ENCODE data around the gene MAGI2.
A peak's percentile ranks its signal among the peaks of the same experiment; 100 is the strongest.

Gene MAGI2

GRCh38 chr7:78620920-78621319 is 832.5 kb downstream of the MAGI2 start:
- no peak overlapping the region for H2BK5ac ChIP-seq (ENCODE audit: low read length)
- no peak overlapping the region for H3K18ac ChIP-seq (ENCODE audit: low read length)
- H3K4me2 ChIP-seq (ENCODE audit: insufficient read depth, low read length, poor library complexity, severe bottlenecking), result no peak overlapping the region
- H2BK120ac ChIP-seq (ENCODE audit: low read depth, low read length), result no peak overlapping the region
- no peak overlapping the region for H4K91ac ChIP-seq (ENCODE audit: low read depth, low read length, poor library complexity)
- no peak overlapping the region for H2AK5ac ChIP-seq (ENCODE audit: low read depth, low read length)
- no peaks in the 10 kb centered on the region for H3K4me1 ChIP-seq (ENCODE audit: control insufficient read depth in 2 of 2, insufficient read depth in 1 of 2, low read depth in 1 of 2, low read length in 2 of 2)
- H4K8ac ChIP-seq (ENCODE audit: low read depth, low read length), result no peak overlapping the region
- H3K4me3 ChIP-seq (ENCODE audit: low read length in 2 of 2), result no peak overlapping the region
- H2BK15ac ChIP-seq (ENCODE audit: low read length), result no peak overlapping the region
- WGBS, 2 donors (ENCODE audit: extremely low coverage in 2 of 2, insufficient read length in 2 of 2, insufficient replicate concordance in 1 of 2), result no CpG with 5 or more reads among the region's 2 CpGs
- H3K9me3 ChIP-seq (replicated peaks in 1 of 2; ENCODE audit: control insufficient read depth in 2 of 2, insufficient read depth in 1 of 2, low read depth in 1 of 2, low read length in 2 of 2), result no peaks in the 10 kb centered on the region
- H2AFZ ChIP-seq (ENCODE audit: low read length), result no peak overlapping the region
- DNase-seq (ENCODE audit: low spot score), result peak; percentile 40
- H3K36me3 ChIP-seq (replicated peaks in 1 of 2; ENCODE audit: control insufficient read depth in 2 of 2, insufficient read depth in 2 of 2, low read length in 2 of 2), result no peaks in the 10 kb centered on the region
- no peak overlapping the region for H3K27ac ChIP-seq (replicated peaks; ENCODE audit: low read length)
- H3K79me1 ChIP-seq (ENCODE audit: low read depth, low read length), result no peaks in the 10 kb centered on the region
- H3K4ac ChIP-seq (ENCODE audit: low read length), result no peak overlapping the region
- H3K27me3 ChIP-seq (ENCODE audit: control insufficient read depth in 3 of 3, insufficient read depth in 3 of 3, low read depth in 1 of 3, low read length in 3 of 3), result no peaks in the 10 kb centered on the region
- H3K14ac ChIP-seq (ENCODE audit: low read length), result no peak overlapping the region
- H3K9ac ChIP-seq (ENCODE audit: low read depth, low read length, poor library complexity), result no peak overlapping the region
- no peak overlapping the region for H3K23ac ChIP-seq (ENCODE audit: low read depth, low read length, poor library complexity)
- H2BK12ac ChIP-seq (ENCODE audit: low read length), result no peak overlapping the region

DNA sequence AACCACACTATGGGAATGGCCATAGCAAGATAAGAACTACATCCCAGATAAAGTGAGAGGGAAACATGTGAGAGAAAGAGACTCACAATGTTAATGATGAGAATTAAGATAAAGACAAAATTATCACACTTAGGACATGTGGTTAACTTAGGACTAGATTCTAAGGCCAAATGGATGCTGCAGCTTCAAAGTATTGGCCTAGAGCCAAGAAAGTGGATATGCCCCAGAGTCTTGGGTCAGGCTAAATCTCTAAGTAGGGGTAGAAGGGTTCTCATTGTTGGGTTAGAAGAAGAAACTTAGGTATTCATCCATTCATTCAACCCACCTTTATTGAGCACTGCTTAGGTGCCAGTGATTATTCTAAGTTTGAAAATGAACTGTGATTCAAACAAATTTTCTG is 836.9 kb downstream of the MAGI2 start:
- Histone ChIP-seq H3K23ac (ENCODE audit: low read depth, low read length, poor library complexity) (no peak overlapping the region), H3K36me3 (replicated peaks in 1 of 2; ENCODE audit: control insufficient read depth in 2 of 2, insufficient read depth in 2 of 2, low read length in 2 of 2) (no peaks in the 10 kb centered on the region), H3K4me3 (ENCODE audit: low read length in 2 of 2) (no peak overlapping the region), H3K4me1 (ENCODE audit: control insufficient read depth in 2 of 2, insufficient read depth in 1 of 2, low read depth in 1 of 2, low read length in 2 of 2) (no peaks in the 10 kb centered on the region), H3K79me1 (ENCODE audit: low read depth, low read length) (no peaks in the 10 kb centered on the region), H2AFZ (ENCODE audit: low read length) (no peak overlapping the region), H3K4me2 (ENCODE audit: insufficient read depth, low read length, poor library complexity, severe bottlenecking) (no peak overlapping the region), H3K9ac (ENCODE audit: low read depth, low read length, poor library complexity) (no peak overlapping the region), H4K91ac (ENCODE audit: low read depth, low read length, poor library complexity) (no peak overlapping the region), H2BK12ac (ENCODE audit: low read length) (no peak overlapping the region), H3K9me3 (replicated peaks in 1 of 2; ENCODE audit: control insufficient read depth in 2 of 2, insufficient read depth in 1 of 2, low read depth in 1 of 2, low read length in 2 of 2) (no peaks in the 10 kb centered on the region), H4K8ac (ENCODE audit: low read depth, low read length) (no peak overlapping the region), H2BK5ac (ENCODE audit: low read length) (no peak overlapping the region), H3K27ac (replicated peaks; ENCODE audit: low read length) (no peak overlapping the region), H3K14ac (ENCODE audit: low read length) (no peak overlapping the region), H2BK15ac (ENCODE audit: low read length) (no peak overlapping the region), H2BK120ac (ENCODE audit: low read depth, low read length) (no peak overlapping the region), H3K4ac (ENCODE audit: low read length) (no peak overlapping the region), H3K27me3 (ENCODE audit: control insufficient read depth in 3 of 3, insufficient read depth in 3 of 3, low read depth in 1 of 3, low read length in 3 of 3) (no peaks in the 10 kb centered on the region), H3K18ac (ENCODE audit: low read length) (no peak overlapping the region), H2AK5ac (ENCODE audit: low read depth, low read length) (no peak overlapping the region)
- no peak for DNase-seq (ENCODE audit: low spot score)

- no peak overlapping the region for H3K18ac ChIP-seq (ENCODE audit: low read length)
- WGBS, 2 donors (ENCODE audit: extremely low coverage in 2 of 2, insufficient read length in 2 of 2, insufficient replicate concordance in 1 of 2), result no CpG with 5 or more reads among the region's 2 CpGs
- no peak overlapping the region for H4K8ac ChIP-seq (ENCODE audit: low read depth, low read length)
- H3K4me1 ChIP-seq (ENCODE audit: control insufficient read depth in 2 of 2, insufficient read depth in 1 of 2, low read depth in 1 of 2, low read length in 2 of 2), result no peaks in the 10 kb centered on the region
- H2BK15ac ChIP-seq (ENCODE audit: low read length), result no peak overlapping the region
- H3K4me3 ChIP-seq (ENCODE audit: low read length in 2 of 2), result no peak overlapping the region
- no peaks in the 10 kb centered on the region for H3K36me3 ChIP-seq (replicated peaks in 1 of 2; ENCODE audit: control insufficient read depth in 2 of 2, insufficient read depth in 2 of 2, low read length in 2 of 2)
- no peak overlapping the region for H3K23ac ChIP-seq (ENCODE audit: low read depth, low read length, poor library complexity)
- H2BK12ac ChIP-seq (ENCODE audit: low read length), result no peak overlapping the region
- no peaks in the 10 kb centered on the region for H3K27me3 ChIP-seq (ENCODE audit: control insufficient read depth in 3 of 3, insufficient read depth in 3 of 3, low read depth in 1 of 3, low read length in 3 of 3)
- no peak for DNase-seq (ENCODE audit: low spot score)
- no peak overlapping the region for H4K91ac ChIP-seq (ENCODE audit: low read depth, low read length, poor library complexity)
- no peaks in the 10 kb centered on the region for H3K9me3 ChIP-seq (replicated peaks in 1 of 2; ENCODE audit: control insufficient read depth in 2 of 2, insufficient read depth in 1 of 2, low read depth in 1 of 2, low read length in 2 of 2)
- H3K79me1 ChIP-seq (ENCODE audit: low read depth, low read length), result no peaks in the 10 kb centered on the region
- H3K9ac ChIP-seq (ENCODE audit: low read depth, low read length, poor library complexity), result no peak overlapping the region
- no peak overlapping the region for H3K27ac ChIP-seq (replicated peaks; ENCODE audit: low read length)
- no peak overlapping the region for H2BK120ac ChIP-seq (ENCODE audit: low read depth, low read length)
- no peak overlapping the region for H2BK5ac ChIP-seq (ENCODE audit: low read length)
- H3K14ac ChIP-seq (ENCODE audit: low read length), result no peak overlapping the region
- H3K4me2 ChIP-seq (ENCODE audit: insufficient read depth, low read length, poor library complexity, severe bottlenecking), result no peak overlapping the region
- H2AFZ ChIP-seq (ENCODE audit: low read length), result no peak overlapping the region
- no peak overlapping the region for H3K4ac ChIP-seq (ENCODE audit: low read length)
- H2AK5ac ChIP-seq (ENCODE audit: low read depth, low read length), result no peak overlapping the region
Observed at GRCh38 chr7:78609281-78609680, 844.2 kb downstream of the MAGI2 start.

- H3K27me3 ChIP-seq (ENCODE audit: control insufficient read depth in 3 of 3, insufficient read depth in 3 of 3, low read depth in 1 of 3, low read length in 3 of 3), result no peaks in the 10 kb centered on the region
- H3K36me3 ChIP-seq (replicated peaks in 1 of 2; ENCODE audit: control insufficient read depth in 2 of 2, insufficient read depth in 2 of 2, low read length in 2 of 2), result no peaks in the 10 kb centered on the region
- no peak overlapping the region for H2BK15ac ChIP-seq (ENCODE audit: low read length)
- H2AFZ ChIP-seq (ENCODE audit: low read length), result no peak overlapping the region
- WGBS, 2 donors (ENCODE audit: extremely low coverage in 2 of 2, insufficient read length in 2 of 2, insufficient replicate concordance in 1 of 2), result no CpG with 5 or more reads among the region's 5 CpGs
- no peak overlapping the region for H2BK5ac ChIP-seq (ENCODE audit: low read length)
- H3K9ac ChIP-seq (ENCODE audit: low read depth, low read length, poor library complexity), result no peak overlapping the region
- H3K14ac ChIP-seq (ENCODE audit: low read length), result no peak overlapping the region
- no peak overlapping the region for H3K4me2 ChIP-seq (ENCODE audit: insufficient read depth, low read length, poor library complexity, severe bottlenecking)
- H3K4me3 ChIP-seq (ENCODE audit: low read length in 2 of 2), result no peak overlapping the region
- no peak overlapping the region for H4K8ac ChIP-seq (ENCODE audit: low read depth, low read length)
- H2BK12ac ChIP-seq (ENCODE audit: low read length), result no peak overlapping the region
- no peak overlapping the region for H2BK120ac ChIP-seq (ENCODE audit: low read depth, low read length)
- no peak overlapping the region for H3K4ac ChIP-seq (ENCODE audit: low read length)
- no peak overlapping the region for H4K91ac ChIP-seq (ENCODE audit: low read depth, low read length, poor library complexity)
- no peak for DNase-seq (ENCODE audit: low spot score)
- no peak overlapping the region for H2AK5ac ChIP-seq (ENCODE audit: low read depth, low read length)
- H3K27ac ChIP-seq (replicated peaks; ENCODE audit: low read length), result no peak overlapping the region
- H3K18ac ChIP-seq (ENCODE audit: low read length), result no peak overlapping the region
- no peak overlapping the region for H3K23ac ChIP-seq (ENCODE audit: low read depth, low read length, poor library complexity)
- H3K79me1 ChIP-seq (ENCODE audit: low read depth, low read length), result no peaks in the 10 kb centered on the region
- H3K4me1 ChIP-seq (ENCODE audit: control insufficient read depth in 2 of 2, insufficient read depth in 1 of 2, low read depth in 1 of 2, low read length in 2 of 2), result no peaks in the 10 kb centered on the region
- no peaks in the 10 kb centered on the region for H3K9me3 ChIP-seq (replicated peaks in 1 of 2; ENCODE audit: control insufficient read depth in 2 of 2, insufficient read depth in 1 of 2, low read depth in 1 of 2, low read length in 2 of 2)
Observed at GRCh38 chr7:78607099-78607498, 846.4 kb downstream of the MAGI2 start.

All from neuronal stem cell (in vitro differentiated cells).